ENCODE results near the gene SGPP1.

SGPP1 gene

GRCh38 chr14:63673255-63673654, 54.6 kb downstream of the SGPP1 start:
- no peak for TF ChIP-seq CTCF (IDR thresholded peaks at IDR 0.05)
- Histone ChIP-seq H3K4me1 (ENCODE audit: control insufficient read depth in 1 of 2, insufficient read depth in 1 of 2, low read depth in 1 of 2, low read length in 1 of 2) (no peaks in the 10 kb centered on the region), H3K9me3 (no peaks in the 10 kb centered on the region), H3K36me3 (no peaks in the 10 kb centered on the region), H3K27ac (no peak overlapping the region), H3K4me3 (ENCODE audit: low read depth in 1 of 2, low read length in 1 of 2) (no peak overlapping the region), H3K27me3 (no peaks in the 10 kb centered on the region)

DNA sequence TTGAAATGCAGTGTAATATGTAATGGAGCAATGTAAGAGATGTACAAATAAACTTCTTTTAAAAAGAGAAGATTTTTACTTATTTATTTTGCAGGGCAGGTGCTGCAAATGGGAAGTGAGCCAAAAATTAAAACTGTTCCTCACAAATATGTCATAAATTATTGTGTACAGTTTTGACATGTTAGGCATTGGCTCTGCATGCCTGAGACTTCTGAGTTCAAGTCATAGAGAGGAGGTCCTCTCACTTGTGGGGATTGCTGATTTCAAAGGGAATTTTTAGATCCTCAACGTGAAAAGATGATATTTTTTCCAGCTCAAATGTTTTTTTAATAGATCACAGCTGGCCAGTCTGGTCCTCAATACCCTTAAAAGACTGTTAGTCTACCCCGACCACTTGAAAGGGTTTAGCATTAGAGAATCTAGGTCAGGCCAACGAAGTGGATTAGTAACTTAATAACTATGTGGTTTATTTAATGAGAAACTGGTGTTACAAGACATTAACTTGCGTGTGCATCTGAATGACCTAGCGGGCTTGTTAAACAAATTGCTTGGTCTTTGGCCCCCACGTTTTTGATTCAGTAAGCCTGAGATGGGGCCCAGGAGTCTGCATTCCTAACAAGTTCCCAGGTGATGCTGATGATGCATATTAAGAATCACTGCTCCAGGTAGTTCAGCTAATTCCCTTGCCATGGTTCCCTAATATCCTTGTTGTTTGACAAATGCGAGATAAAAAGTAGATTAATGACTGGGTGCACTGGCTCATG, 55.3 kb downstream of the SGPP1 start:
- TF ChIP-seq CTCF (IDR thresholded peaks at IDR 0.05): no peak
- Histone ChIP-seq H3K9me3 (no peaks in the 10 kb centered on the region), H3K4me1 (ENCODE audit: control insufficient read depth in 1 of 2, insufficient read depth in 1 of 2, low read depth in 1 of 2, low read length in 1 of 2) (no peaks in the 10 kb centered on the region), H3K4me3 (ENCODE audit: low read depth in 1 of 2, low read length in 1 of 2) (no peak overlapping the region), H3K27me3 (no peaks in the 10 kb centered on the region), H3K27ac (no peak overlapping the region), H3K36me3 (no peaks in the 10 kb centered on the region)

DNA sequence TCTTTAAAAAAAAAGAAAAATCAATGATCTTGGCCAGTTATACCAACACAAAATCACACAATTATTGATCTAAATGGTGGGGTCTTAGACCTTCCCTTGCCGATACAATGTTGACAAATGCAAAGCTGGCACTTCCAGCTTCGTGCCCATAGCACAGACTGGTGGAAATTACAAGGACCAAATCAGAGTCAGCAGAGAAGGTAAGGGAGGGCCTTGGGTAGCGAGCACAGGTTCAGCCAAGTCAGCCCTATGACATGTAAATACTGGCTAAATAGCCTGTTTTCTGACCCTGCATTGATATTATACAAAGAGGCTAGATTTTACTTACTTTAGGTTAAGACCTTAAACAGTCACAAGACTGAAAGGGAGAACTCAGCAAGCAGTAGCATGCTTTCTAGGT, 55.9 kb downstream of the SGPP1 start:
- no peak for TF ChIP-seq CTCF (IDR thresholded peaks at IDR 0.05)
- Histone ChIP-seq H3K36me3 (no peaks in the 10 kb centered on the region), H3K27ac (no peak overlapping the region), H3K4me3 (ENCODE audit: low read depth in 1 of 2, low read length in 1 of 2) (no peak overlapping the region), H3K4me1 (ENCODE audit: control insufficient read depth in 1 of 2, insufficient read depth in 1 of 2, low read depth in 1 of 2, low read length in 1 of 2) (no peaks in the 10 kb centered on the region), H3K9me3 (no peaks in the 10 kb centered on the region), H3K27me3 (no peaks in the 10 kb centered on the region)

- Histone ChIP-seq H3K9me3 (no peaks in the 10 kb centered on the region), H3K36me3 (no peaks in the 10 kb centered on the region), H3K27ac (no peak overlapping the region), H3K4me1 (ENCODE audit: control insufficient read depth in 1 of 2, insufficient read depth in 1 of 2, low read depth in 1 of 2, low read length in 1 of 2) (no peaks in the 10 kb centered on the region), H3K27me3 (no peaks in the 10 kb centered on the region), H3K4me3 (ENCODE audit: low read depth in 1 of 2, low read length in 1 of 2) (no peak overlapping the region)
- TF ChIP-seq CTCF (IDR thresholded peaks at IDR 0.05): no peak
Measured at GRCh38 chr14:63670692-63671091, 57.2 kb downstream of the SGPP1 start.

- TF ChIP-seq CTCF (IDR thresholded peaks at IDR 0.05): no peak
- Histone ChIP-seq H3K36me3 (no peaks in the 10 kb centered on the region), H3K4me3 (ENCODE audit: low read depth in 1 of 2, low read length in 1 of 2) (no peak overlapping the region), H3K27me3 (no peaks in the 10 kb centered on the region), H3K9me3 (no peaks in the 10 kb centered on the region), H3K4me1 (ENCODE audit: control insufficient read depth in 1 of 2, insufficient read depth in 1 of 2, low read depth in 1 of 2, low read length in 1 of 2) (no peaks in the 10 kb centered on the region), H3K27ac (no peak overlapping the region)
Measured at GRCh38 chr14:63666335-63666734, 61.5 kb downstream of the SGPP1 start.
